GM21526 (cell line): ENCODE data around the gene ABCC8.

Source experiments
- ATAC-seq: cut with Tn5 transposase; IDR thresholded peaks from one replicate; pipeline ENCODE4 v1.9.1; 2021; ENCODE audit warnings: moderate library complexity; ENCODE audit not compliant: unreplicated experiment, low FRiP score

The ABCC8 gene

GRCh38 chr11:17407575-17407974 is 69.1 kb downstream of the ABCC8 start:
- ATAC-seq, result no peak

- no peak for ATAC-seq
Measured at GRCh38 chr11:17406818-17407149, 69.9 kb downstream of the ABCC8 start.

DNA sequence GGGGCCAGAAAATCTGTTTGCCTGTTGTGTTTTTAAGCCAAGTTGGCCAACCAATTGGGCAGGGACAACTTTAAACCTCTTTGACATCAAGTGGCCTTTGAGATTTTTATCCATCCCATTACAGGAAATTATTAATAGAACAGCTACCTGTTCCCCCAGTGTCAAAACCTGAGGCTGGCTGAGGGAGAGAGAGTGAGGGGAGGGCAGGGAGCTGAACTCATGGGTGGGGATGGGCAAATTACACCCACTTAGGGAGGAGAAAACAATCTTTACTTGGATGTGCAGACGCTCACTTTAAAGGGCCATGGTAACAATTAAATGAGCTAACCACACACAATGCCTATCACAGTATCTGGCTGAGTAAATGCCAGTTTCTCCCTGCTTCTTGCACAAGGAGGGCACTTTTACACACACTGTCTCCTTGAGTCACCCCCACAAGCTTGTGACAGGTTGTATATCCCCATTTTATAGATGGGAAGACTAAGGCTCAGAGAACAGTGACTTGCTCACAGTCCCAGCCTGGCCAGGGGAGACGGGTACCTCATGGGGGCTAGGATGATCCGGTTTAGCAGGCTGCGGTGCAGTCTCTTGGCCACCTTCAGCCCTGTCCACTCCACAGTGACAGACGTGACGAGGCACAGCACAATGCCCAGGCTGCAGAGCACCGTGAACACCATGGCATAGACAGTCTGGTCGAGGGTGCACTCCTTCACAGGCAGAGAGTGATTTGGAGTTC is 70.4 kb downstream of the ABCC8 start:
- ATAC-seq, result no peak

GRCh38 chr11:17405232-17406005 is 71.2 kb downstream of the ABCC8 start:
- no peak for ATAC-seq

- ATAC-seq, result no peak
Measured at GRCh38 chr11:17403980-17404759, 72.5 kb downstream of the ABCC8 start.

DNA sequence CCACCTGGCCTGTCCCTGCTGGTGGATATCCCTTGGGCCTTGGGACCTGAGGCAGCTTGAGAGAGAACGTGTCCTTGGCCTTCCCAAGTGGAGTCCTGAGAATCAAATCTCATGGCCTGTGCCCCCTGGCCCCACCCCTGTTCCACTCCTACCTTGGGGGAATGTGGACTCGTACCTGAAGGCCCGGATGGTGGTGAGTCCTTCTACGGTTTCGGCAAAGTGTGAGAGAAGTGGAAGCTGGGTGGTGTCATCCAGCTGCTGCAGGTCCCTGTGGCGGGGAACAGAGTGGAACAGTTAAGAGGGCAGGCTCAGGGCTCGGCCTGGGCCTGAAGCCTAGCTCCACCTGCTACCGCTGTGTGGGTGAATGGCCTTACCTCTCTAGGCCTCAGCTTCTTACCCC is 74.2 kb downstream of the ABCC8 start:
- no peak for ATAC-seq

GRCh38 chr11:17401841-17402240 is 74.8 kb downstream of the ABCC8 start:
- no peak for ATAC-seq

DNA sequence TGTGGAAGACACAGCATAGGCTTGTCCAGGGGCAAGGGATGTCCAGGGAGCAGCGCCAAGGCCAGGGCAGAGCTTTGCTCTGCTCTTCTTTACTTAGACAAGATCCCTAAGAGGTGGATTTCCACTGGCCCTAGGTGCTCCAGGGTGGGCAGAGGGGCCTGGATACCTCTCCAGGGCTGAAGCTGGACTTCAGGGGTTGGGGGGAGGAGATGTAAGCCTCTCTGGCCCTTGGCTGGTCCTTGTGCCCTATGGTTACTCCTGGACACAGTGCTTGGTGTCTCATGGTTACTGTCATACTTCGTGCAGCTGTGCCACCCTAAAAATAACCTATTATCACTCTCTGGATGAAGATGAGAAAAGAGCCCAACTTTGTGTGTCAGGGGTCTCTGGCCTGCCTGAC is 75.3 kb downstream of the ABCC8 start:
- no peak for ATAC-seq

DNA sequence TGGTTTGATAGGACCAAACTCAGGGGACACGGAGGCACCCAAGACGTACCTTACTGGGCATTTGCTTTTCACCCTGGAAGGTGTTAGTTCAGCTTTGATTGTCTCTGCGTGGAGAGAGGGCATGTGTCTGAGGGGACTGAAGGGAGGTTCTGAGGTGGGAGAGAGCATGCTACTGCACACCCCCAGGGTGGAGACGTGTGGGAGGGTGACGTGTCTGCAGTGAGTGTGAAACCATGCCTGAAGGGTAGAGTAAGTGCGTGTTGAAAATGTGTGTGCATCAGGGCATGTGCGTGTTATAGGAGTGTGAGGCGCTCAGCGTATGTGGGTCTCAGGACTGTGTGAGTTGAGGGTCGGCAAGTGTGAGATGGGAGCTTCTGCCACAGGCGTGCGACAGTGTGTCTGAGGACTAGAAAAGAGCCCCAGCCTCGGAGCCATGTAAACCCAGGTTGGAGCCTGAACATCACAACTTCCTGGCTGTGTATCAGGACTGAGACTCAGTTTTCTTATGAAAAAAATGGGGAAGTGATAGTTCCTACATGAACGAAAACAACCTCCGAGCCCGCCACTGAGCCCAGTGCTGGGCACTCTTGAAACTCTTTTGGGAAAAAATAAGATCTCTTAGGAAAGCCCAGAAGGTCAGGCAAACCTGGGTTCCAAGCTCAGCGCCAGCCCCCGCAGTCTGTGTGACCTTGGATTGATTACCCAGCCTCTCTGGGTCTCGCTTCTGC is 76.4 kb downstream of the ABCC8 start:
- ATAC-seq, result peak; percentile 59

DNA sequence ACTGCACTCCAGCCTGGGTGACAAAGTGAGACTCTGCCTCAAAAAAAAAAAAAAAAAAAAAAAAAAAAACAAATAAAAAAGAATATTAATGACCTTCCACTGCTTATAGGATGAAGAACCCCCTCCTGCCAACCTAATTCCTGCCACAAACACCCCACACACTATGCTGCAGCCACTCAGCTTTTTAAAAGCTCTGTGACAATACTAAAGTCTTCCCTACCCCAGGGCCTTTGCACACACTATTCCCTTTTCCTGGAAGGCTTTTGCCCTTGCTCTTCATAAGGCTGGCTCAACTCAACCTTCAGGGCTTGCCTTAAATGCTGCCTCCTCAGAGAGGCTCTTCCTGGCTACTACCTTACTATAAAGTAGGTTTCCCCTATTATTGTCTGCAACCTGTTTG is 77.4 kb downstream of the ABCC8 start:
- ATAC-seq, result no peak

- ATAC-seq, result no peak
Measured at GRCh38 chr11:17397311-17398002, 79.2 kb downstream of the ABCC8 start.

GRCh38 chr11:17396598-17397310 is 79.9 kb downstream of the ABCC8 start:
- ATAC-seq, result no peak

- no peak for ATAC-seq
Measured at GRCh38 chr11:17395978-17396377, 80.7 kb downstream of the ABCC8 start.

DNA sequence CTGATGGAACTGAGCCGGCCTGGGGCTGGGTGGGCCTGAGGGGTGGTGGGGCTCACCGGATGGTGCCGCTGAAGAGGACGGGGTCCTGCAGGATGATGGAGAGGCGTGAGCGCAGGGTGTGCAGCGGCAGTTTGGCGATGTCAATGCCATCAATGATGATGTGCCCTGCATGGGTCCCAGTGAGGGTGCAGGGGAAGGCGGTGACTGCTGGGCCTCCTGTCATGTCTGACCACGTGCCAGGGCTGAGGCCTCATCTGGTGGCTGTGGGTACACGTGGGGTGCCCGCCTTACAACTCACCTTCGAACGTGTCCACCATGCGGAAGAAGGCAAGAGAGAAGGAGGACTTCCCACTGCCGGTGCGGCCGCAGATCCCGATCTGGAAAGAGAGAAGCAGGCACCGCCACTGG is 81.1 kb downstream of the ABCC8 start:
- ATAC-seq, result no peak

DNA sequence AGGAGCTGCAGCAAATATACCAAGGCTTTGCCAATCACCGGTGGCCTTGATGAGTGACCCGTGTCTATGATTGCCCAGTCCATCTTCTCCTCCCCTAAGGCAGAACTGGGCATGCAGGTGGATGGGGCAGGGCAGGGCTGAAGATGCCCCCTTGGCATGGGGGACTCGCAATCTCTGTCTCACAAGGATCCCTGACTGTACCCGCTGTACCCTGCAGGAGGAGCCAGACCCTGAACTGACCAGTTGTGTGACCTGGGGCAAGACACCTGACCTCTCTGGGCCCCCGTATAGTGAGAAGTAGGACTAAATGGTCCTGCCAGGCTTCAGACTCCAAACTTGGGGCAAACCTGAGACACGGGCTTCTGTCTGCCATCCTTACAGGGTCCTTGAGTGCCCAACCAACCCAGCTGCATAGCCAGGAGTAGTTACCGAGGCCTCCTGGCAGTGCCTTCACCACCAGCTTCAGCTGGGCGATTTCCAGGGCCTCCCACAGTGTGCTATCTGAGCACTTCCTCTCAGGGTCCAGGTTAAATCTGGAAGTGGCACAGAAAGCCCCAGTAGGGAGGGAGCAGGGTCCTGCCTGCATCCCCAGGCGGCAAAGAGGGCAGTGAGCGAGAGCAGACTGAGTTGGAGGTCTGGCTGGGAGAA is 81.8 kb downstream of the ABCC8 start:
- ATAC-seq, result no peak

GRCh38 chr11:17393472-17393871 is 83.2 kb downstream of the ABCC8 start:
- ATAC-seq, result no peak

DNA sequence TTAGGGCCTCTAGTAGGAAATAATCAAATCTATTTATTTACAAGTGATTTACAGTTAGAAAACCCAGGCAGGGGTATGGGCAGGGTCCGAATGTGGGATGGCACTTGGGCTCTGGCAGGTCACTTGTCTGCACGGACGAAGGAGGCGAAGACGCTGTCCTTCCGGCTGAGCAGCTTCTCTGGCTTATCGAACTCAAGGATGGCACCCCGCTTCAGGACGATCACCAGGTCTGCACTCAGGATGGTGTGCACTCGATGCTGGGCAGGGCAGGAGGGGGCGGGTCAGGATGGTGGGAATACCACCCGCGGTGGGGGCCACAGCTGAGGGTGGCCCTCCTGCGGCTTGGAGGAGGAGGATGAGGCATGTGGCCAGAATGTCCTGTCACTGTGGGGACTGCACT is 83.8 kb downstream of the ABCC8 start:
- no peak for ATAC-seq

- ATAC-seq, result no peak
Measured at GRCh38 chr11:17391493-17392355, 84.9 kb downstream of the ABCC8 start.
